Endodermal cell (in vitro differentiated cells): Measurements from ENCODE around the gene LMOD1. TPM values are rescaled to one million over a fixed set of nuclear protein-coding genes. Genes with fewer than 3 reads are reported as not detected.
"Not testable (repeated sequence)": the region's sequence is repeated elsewhere in the genome, so short reads cannot be mapped to it uniquely, and the experiment has no call there.

ENCODE experiments used
- DNase-seq: peaks from one replicate; pipeline ENCODE4 v3.0.0-alpha.2; 2017
- H3K27ac ChIP-seq: 2 replicates; pipeline ENCODE4 v1.5.1; 2013; ENCODE audit warnings: mild to moderate bottlenecking, low read depth, low read length, moderate library complexity
- H3K27me3 ChIP-seq: 2 replicates; pipeline ENCODE4 v1.6.1; 2013; ENCODE audit warnings: mild to moderate bottlenecking, low read length, moderate library complexity; ENCODE audit not compliant: insufficient read depth, control insufficient read depth, poor library complexity, severe bottlenecking
- H3K36me3 ChIP-seq: 2 replicates; pipeline ENCODE4 v1.7.0; 2013; ENCODE audit warnings: mild to moderate bottlenecking, low read length, moderate library complexity; ENCODE audit not compliant: control insufficient read depth, insufficient read depth
- H3K4me1 ChIP-seq: one replicate; pipeline ENCODE4 v1.7.0; 2013; ENCODE audit warnings: low read length; ENCODE audit not compliant: control insufficient read depth, insufficient read depth
- H3K4me3 ChIP-seq: 2 replicates; pipeline ENCODE4 v1.5.1; 2013; ENCODE audit warnings: mild to moderate bottlenecking, low read length, moderate library complexity
- H3K9ac ChIP-seq: 2 replicates; pipeline ENCODE4 v1.6.1; 2013; ENCODE audit warnings: mild to moderate bottlenecking, low read length, moderate library complexity; ENCODE audit not compliant: poor library complexity, severe bottlenecking; ENCODE audit errors: extremely low read depth
- H3K9me3 ChIP-seq: 2 replicates; pipeline ENCODE4 v1.6.1; 2013; ENCODE audit warnings: mild to moderate bottlenecking, low read length, moderate library complexity; ENCODE audit not compliant: control insufficient read depth
- H3K27ac Mint-ChIP-seq: 2 replicates; pipeline ENCODE4 v1.8.0; 2020; ENCODE audit warnings: mixed read lengths
- H3K27me3 Mint-ChIP-seq: 2 replicates; pipeline ENCODE4 v1.8.0; 2021; ENCODE audit warnings: mild to moderate bottlenecking, mixed read lengths; ENCODE audit not compliant: insufficient read depth
- H3K36me3 Mint-ChIP-seq: 2 replicates; pipeline ENCODE4 v1.8.0; 2020; ENCODE audit warnings: low read depth, mixed read lengths
- H3K4me1 Mint-ChIP-seq: 2 replicates; pipeline ENCODE4 v1.8.0; 2020; ENCODE audit warnings: mixed read lengths
- H3K4me3 Mint-ChIP-seq: 2 replicates; pipeline ENCODE4 v1.8.0; 2020; ENCODE audit warnings: mild to moderate bottlenecking, moderate library complexity, mixed read lengths
- H3K9me3 Mint-ChIP-seq: 2 replicates; pipeline ENCODE4 v1.8.0; 2020; ENCODE audit warnings: mild to moderate bottlenecking, mixed read lengths
- WGBS, 2 experiments: methylation state at CpG; one replicate each; pipeline versions ENCODE4 v1.1.5 to v1.1.7; 2013; ENCODE audit warnings: missing lambda C conversion rate in 2 of 2, mixed read lengths in 1 of 2; ENCODE audit not compliant: insufficient coverage in 1 of 2, insufficient read length in 1 of 2; 5-methylcytosine and 5-hydroxymethylcytosine counted together
- total RNA-seq, 2 donors: library from RNA; stranded (reverse); fragmentation: NEBNext Ultra II Directional in 1 of 2; extraction: Animal tissue kit (Norgen Biotek cat#: 25700) in 1 of 2; gene quantifications; 2 replicates in 1 of 2; 3 replicates in 1 of 2; pipeline ENCODE4 v1.2.1, GENCODE V29; 2021
- TF ChIP-seq, protein P1 (sequence below): fragments of 200-600 bp; sonication (generic); conservative IDR thresholded peaks from 2 replicates; pipeline ENCODE4 v1.5.0; 2021; ENCODE audit warnings: antibody characterized with exemption, mild to moderate bottlenecking

Gene LMOD1
- total RNA-seq, 2 donors from 2014 or later, result 0.31 to 0.60 TPM

DNA sequence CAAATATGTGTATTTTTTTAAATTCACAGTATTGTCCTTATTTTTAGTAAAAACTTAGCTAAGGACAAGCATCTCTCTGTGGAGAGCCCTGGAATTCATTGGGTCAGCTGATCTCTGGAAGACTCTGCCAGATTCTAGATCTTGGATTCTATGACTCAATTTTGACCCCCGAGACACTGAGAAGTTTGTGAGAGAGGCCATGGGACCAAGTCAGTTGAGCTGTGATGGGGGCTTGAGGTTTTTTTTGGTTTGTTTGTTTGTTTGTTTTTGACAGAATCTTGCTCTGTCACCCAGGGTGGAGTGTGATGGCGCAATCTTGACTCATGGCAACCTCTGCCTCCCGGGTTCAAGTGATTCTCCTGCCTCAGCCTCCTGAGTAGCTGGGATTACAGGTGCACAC is 44.1 kb downstream of the LMOD1 start:
- Histone ChIP-seq H3K4me1 (no peaks in the 10 kb centered on the region), H3K9me3 (no peaks in the 10 kb centered on the region), H3K27me3 (no peaks in the 10 kb centered on the region), H3K4me3 (no peak overlapping the region), H3K36me3 (no peaks in the 10 kb centered on the region), H3K27ac (no peak overlapping the region), H3K9ac (no peak overlapping the region)
- Mint-ChIP-seq H3K36me3 (no peaks in the 10 kb centered on the region), H3K4me3 (no peak overlapping the region), H3K9me3 (no peaks in the 10 kb centered on the region), H3K4me1 (peaks cover 3% of the 10 kb centered on the region), H3K27ac (no peak overlapping the region), H3K27me3 (peaks cover 12% of the 10 kb centered on the region)
- WGBS, 2 experiments, result 85 to 89% methylated on average over 3 of the region's 3 CpGs
- no peak for DNase-seq
- TF ChIP-seq, protein P1, sequence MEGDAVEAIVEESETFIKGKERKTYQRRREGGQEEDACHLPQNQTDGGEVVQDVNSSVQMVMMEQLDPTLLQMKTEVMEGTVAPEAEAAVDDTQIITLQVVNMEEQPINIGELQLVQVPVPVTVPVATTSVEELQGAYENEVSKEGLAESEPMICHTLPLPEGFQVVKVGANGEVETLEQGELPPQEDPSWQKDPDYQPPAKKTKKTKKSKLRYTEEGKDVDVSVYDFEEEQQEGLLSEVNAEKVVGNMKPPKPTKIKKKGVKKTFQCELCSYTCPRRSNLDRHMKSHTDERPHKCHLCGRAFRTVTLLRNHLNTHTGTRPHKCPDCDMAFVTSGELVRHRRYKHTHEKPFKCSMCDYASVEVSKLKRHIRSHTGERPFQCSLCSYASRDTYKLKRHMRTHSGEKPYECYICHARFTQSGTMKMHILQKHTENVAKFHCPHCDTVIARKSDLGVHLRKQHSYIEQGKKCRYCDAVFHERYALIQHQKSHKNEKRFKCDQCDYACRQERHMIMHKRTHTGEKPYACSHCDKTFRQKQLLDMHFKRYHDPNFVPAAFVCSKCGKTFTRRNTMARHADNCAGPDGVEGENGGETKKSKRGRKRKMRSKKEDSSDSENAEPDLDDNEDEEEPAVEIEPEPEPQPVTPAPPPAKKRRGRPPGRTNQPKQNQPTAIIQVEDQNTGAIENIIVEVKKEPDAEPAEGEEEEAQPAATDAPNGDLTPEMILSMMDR, result no peak

DNA sequence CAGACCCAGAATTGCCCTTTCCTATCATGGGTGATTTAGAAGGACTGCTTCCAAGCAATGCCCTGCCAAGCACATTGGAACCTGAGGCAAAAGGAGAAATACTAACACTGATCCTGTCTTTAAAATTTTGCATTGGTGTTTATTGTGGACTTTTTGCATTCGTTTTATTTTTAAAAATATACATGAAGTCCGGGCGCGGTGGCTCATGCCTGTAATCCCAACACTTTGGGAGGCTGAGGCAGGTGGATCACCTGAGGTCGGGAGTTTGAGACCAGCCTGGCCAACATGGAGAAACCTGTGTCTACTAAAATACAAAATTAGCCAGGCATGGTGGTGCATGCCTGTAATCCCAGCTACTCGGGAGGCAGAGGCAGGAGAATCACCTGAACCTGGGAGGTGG is 45.3 kb downstream of the LMOD1 start:
- H3K9me3 Mint-ChIP-seq, H3K36me3 ChIP-seq, H3K36me3 Mint-ChIP-seq, H3K27me3 ChIP-seq, H3K9me3 ChIP-seq, H3K4me1 ChIP-seq, H3K4me3 ChIP-seq, H3K4me1 Mint-ChIP-seq, H3K27ac ChIP-seq, H3K27ac Mint-ChIP-seq, DNase-seq, H3K4me3 Mint-ChIP-seq, H3K9ac ChIP-seq: not testable (repeated sequence)
- WGBS, 2 experiments, result 90 to 91% methylated on average over 4 to 6 of the region's 6 CpGs
- H3K27me3 Mint-ChIP-seq, result peaks cover 12% of the 10 kb centered on the region

DNA sequence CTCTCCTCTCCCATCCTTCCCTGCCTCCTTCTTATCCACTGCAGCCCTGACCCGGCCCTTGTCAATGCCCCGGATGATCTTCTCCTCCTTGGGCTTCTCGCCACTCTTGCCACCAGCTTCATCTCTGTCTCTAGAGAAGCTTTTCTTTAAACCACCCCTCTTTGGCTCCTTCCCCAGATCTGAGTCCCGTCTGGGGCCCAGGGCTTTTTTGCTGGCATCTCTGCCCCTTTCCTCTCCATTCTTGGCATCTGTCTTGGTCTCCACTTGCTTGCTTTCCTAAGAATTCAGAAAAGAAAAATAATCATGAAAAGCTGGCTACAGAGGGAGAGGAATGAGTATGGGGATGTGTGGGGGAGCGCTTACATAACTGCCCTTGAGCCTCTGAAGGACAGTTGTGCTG is 45.9 kb downstream of the LMOD1 start:
- no peaks in the 10 kb centered on the region for H3K9me3 ChIP-seq
- Mint-ChIP-seq H3K4me3 (no peak overlapping the region), H3K9me3 (no peaks in the 10 kb centered on the region), H3K4me1 (peaks cover 8% of the 10 kb centered on the region), H3K27ac (no peak overlapping the region), H3K27me3 (peaks cover 12% of the 10 kb centered on the region), H3K36me3 (no peaks in the 10 kb centered on the region)
- no peak overlapping the region for H3K9ac ChIP-seq
- no peak for DNase-seq
- H3K36me3 ChIP-seq, result no peaks in the 10 kb centered on the region
- no peak overlapping the region for H3K4me3 ChIP-seq
- no peaks in the 10 kb centered on the region for H3K4me1 ChIP-seq
- TF ChIP-seq, protein P1, result no peak
- no peaks in the 10 kb centered on the region for H3K27me3 ChIP-seq
- H3K27ac ChIP-seq, result no peak overlapping the region
- 88 to 100% methylated on average over 2 to 5 of the region's 5 CpGs for WGBS, 2 experiments
